GM20000 (cell line): ENCODE measurements around the gene NAA25.

Experiments used
- DNase-seq: peaks from one replicate; pipeline ENCODE4 v3.0.0; 2012; ENCODE audit warnings: low spot score
- CTCF ChIP-seq: IDR thresholded peaks from 2 replicates; pipeline ENCODE4 v1.5.1; 2012; ENCODE audit warnings: mild to moderate bottlenecking, control low read depth; ENCODE audit errors: extremely low read depth, missing control alignments

Gene NAA25

DNA sequence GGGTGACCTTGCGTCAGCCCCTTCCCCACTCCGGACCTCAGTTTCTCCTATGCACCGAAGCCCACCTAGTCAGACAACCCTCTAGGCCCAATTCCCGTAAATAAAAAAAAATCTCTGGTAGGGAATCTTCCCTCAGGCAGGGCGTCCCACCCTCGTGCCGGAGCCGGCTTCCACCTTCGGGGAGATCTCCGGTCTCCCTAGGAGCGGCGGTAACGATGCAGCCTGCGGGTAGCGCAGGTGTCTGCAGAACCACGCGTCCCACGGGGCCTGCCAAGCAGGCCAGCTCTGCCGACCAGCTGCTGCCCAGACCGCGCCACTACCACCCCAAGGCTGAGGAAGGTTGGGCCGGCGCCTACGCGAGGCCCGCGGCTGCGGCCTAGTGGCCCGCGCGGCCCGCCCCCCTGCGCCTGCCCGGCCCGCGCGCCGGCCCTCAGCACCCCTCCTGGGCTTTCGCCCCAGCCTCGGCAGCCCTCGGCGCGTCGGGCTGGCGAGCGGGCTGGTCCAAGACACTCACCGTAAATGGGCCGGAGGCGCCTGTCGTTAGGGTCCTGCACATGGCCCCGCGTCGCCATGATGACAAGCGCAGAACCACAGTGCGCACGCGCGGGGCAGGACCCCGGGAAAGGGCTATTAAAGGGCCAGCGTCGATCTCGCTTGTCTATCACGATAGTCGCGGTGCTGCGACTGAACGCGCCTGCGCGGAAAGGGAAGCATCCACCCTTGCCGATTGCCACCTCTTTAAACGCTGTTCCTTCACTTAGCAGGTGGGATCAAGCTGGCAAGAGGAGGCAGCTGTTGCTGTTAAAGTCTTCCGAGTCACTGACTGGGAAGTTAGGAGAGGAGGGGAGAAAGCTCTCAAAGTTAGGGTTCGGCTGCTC, at the start of gene NAA25:
TSS of gene NAA25 (minus strand) at position 582 of the 878 bp plus-strand sequence. CDS start at position 572, 10 bp downstream.
- no peak for TF ChIP-seq CTCF
- DNase-seq: peak; percentile 93

- no peak for TF ChIP-seq CTCF
- no peak for DNase-seq
Measured at GRCh38 chr12:112153893-112154219, 45.3 kb upstream of the NAA25 start.

DNA sequence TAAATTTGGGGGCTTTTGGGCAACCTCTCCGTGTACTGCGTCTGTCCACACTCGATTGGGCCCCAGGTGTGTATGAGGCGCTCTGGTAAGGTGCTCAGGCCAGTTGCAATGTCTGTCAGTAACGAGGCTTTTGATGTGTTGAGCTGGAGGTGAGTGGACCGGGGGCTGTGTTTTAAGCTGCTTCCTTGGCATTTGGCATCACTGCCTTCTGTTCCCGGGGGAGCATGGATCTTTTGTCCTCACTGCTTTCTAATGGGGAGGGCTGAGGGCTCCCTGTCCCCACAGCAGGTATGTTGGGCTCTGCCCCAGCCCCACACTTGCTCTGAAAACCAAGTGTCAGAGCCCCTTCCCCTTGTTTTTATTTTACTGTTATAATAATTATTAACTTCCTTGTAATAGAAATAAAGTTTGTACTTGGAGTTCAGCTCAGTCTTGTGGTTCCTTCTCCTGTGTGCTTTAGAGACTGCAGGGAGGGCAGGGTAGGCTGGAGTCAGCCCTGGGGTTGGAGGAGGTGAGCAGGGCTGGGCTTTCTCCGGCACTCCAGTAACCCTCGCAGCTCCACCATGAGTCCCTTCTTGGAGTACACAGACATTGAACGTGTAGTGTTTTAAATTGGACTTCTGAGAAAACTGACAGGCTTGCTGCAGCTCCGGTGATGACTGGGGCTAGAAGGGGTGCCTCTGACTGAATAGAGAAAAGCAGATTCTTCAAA, 44.8 kb upstream of the NAA25 start:
- no peak for TF ChIP-seq CTCF
- no peak for DNase-seq

DNA sequence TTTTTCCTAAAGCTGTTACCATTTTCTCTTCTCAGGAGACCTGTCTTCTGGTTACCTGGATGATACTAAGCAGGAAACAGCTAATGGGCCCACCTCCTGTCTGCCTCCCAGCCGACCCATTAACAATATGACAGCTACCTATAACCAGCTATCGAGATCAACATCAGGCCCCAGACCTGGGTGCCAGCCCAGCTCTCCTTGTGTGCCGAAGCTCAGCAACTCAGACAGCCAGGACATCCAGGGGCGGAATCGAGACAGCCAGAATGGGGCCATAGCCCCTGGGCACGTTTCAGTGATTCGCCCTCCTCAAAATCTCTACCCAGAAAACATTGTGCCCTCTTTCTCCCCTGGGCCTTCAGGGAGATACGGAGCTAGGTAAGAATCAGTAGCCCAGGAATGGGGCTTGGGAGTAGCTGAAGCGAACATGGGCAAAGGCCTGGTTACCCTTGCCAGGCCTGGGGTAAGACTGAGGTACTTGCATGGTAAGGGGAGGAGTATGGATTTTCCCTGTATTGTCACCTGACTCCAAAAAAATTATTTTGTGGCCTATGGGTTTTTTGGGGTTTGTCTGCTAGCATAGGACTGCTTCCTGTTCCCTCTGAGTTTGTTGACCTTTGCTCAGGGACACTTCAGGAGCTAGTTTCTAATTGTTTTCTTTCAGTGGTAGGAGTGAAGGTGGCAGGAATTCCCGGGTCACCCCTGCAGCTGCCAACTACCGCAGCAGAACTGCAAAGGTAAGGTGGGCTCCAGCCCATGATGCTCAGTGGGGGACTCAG, 43.4 kb upstream of the NAA25 start:
- TF ChIP-seq CTCF: no peak

GRCh38 chr12:112149596-112149995, 41.0 kb upstream of the NAA25 start:
- no peak for DNase-seq
- no peak for TF ChIP-seq CTCF

More for the DNA sequence above, 43.4 kb upstream of the NAA25 start:
- DNase-seq: no peak

- TF ChIP-seq CTCF: no peak
- no peak for DNase-seq
Measured at GRCh38 chr12:112148031-112148513, 39.5 kb upstream of the NAA25 start.
